WERI-Rb-1 (cell line): ENCODE measurements around the gene ACTN1.
"Not testable (repeated sequence)": the region's sequence is repeated elsewhere in the genome, so short reads cannot be mapped to it uniquely, and the experiment has no call there.

Source experiments
- DNase-seq: peaks from one replicate; pipeline ENCODE4 v3.0.0-alpha.2; 2020
- H3K27ac ChIP-seq: fragments of 250-450 bp; sonication (Bioruptor Pico); 2 replicates; pipeline ENCODE4 v1.5.1; 2020; ENCODE audit warnings: mild to moderate bottlenecking, moderate library complexity
- H3K27me3 ChIP-seq: fragments of 250-450 bp; sonication (Bioruptor Pico); 2 replicates; pipeline ENCODE4 v1.5.1; 2021; ENCODE audit warnings: mild to moderate bottlenecking, low read depth, moderate library complexity; ENCODE audit not compliant: insufficient read depth, severe bottlenecking
- H3K36me3 ChIP-seq: fragments of 250-450 bp; sonication (Bioruptor Pico); 2 replicates; pipeline ENCODE4 v1.5.1; 2020; ENCODE audit warnings: mild to moderate bottlenecking, moderate library complexity
- H3K4me3 ChIP-seq: 2 replicates; pipeline ENCODE4 v1.5.1; 2011; ENCODE audit warnings: low read depth, mild to moderate bottlenecking, control low read depth, low read length
- H3K9me3 ChIP-seq: fragments of 250-450 bp; sonication (Bioruptor Pico); 2 replicates; pipeline ENCODE4 v1.5.1; 2021; ENCODE audit warnings: mild to moderate bottlenecking, moderate library complexity; ENCODE audit not compliant: severe bottlenecking
- TF ChIP-seq, protein P1 (sequence below): IDR thresholded peaks from 2 replicates; pipeline ENCODE4 v1.5.1; 2011; ENCODE audit warnings: low read depth, mild to moderate bottlenecking, control low read depth, inconsistent platforms, low read length

The ACTN1 gene

GRCh38 chr14:68974759-68975347, 4.2 kb downstream of the ACTN1 start:
- TF ChIP-seq, protein P1, sequence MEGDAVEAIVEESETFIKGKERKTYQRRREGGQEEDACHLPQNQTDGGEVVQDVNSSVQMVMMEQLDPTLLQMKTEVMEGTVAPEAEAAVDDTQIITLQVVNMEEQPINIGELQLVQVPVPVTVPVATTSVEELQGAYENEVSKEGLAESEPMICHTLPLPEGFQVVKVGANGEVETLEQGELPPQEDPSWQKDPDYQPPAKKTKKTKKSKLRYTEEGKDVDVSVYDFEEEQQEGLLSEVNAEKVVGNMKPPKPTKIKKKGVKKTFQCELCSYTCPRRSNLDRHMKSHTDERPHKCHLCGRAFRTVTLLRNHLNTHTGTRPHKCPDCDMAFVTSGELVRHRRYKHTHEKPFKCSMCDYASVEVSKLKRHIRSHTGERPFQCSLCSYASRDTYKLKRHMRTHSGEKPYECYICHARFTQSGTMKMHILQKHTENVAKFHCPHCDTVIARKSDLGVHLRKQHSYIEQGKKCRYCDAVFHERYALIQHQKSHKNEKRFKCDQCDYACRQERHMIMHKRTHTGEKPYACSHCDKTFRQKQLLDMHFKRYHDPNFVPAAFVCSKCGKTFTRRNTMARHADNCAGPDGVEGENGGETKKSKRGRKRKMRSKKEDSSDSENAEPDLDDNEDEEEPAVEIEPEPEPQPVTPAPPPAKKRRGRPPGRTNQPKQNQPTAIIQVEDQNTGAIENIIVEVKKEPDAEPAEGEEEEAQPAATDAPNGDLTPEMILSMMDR, result no peak
- H3K4me3 ChIP-seq, result no peak overlapping the region
- DNase-seq, result no peak
- H3K27ac ChIP-seq, result no peak overlapping the region
- no peaks in the 10 kb centered on the region for H3K27me3 ChIP-seq
- no peaks in the 10 kb centered on the region for H3K9me3 ChIP-seq
- no peaks in the 10 kb centered on the region; the same call in 1 of the 2 replicates for H3K36me3 ChIP-seq

DNA sequence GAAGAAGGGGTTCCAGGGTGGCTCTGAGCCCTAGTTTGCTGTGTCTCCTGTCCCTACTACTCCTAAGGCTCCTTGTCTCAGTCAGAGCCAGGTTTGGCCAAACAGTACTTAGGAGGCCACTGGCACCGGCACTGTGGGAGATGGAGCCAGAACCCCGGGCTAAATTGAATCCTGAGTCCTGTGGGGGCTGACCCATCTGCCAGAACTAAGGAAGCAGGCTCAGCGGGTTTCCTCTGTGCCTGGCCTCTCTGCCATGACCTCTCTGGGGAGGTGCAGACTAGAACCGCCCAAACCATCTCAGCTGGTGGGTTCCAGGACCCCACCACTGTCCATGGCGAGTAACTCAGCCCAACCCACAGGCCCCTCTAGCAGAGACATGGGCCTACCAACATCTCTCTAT, 5.5 kb downstream of the ACTN1 start:
- no peak overlapping the region for H3K4me3 ChIP-seq
- no peaks in the 10 kb centered on the region for H3K9me3 ChIP-seq
- no peak for DNase-seq
- no peaks in the 10 kb centered on the region; the same call in 1 of the 2 replicates for H3K36me3 ChIP-seq
- TF ChIP-seq, protein P1, result no peak
- no peak overlapping the region for H3K27ac ChIP-seq
- no peaks in the 10 kb centered on the region for H3K27me3 ChIP-seq

- H3K27ac ChIP-seq, H3K36me3 ChIP-seq, H3K4me3 ChIP-seq, DNase-seq, H3K9me3 ChIP-seq, H3K27me3 ChIP-seq: not testable (repeated sequence)
Measured at GRCh38 chr14:68973219-68973565, 5.9 kb downstream of the ACTN1 start.

GRCh38 chr14:68972507-68973218, 6.4 kb downstream of the ACTN1 start:
- no peak for DNase-seq
- H3K27ac ChIP-seq, result no peak overlapping the region
- TF ChIP-seq, protein P1, result no peak
- no peak overlapping the region for H3K4me3 ChIP-seq
- no peaks in the 10 kb centered on the region for H3K27me3 ChIP-seq
- H3K36me3 ChIP-seq, result no peaks in the 10 kb centered on the region; the same call in 1 of the 2 replicates
- no peaks in the 10 kb centered on the region for H3K9me3 ChIP-seq

DNA sequence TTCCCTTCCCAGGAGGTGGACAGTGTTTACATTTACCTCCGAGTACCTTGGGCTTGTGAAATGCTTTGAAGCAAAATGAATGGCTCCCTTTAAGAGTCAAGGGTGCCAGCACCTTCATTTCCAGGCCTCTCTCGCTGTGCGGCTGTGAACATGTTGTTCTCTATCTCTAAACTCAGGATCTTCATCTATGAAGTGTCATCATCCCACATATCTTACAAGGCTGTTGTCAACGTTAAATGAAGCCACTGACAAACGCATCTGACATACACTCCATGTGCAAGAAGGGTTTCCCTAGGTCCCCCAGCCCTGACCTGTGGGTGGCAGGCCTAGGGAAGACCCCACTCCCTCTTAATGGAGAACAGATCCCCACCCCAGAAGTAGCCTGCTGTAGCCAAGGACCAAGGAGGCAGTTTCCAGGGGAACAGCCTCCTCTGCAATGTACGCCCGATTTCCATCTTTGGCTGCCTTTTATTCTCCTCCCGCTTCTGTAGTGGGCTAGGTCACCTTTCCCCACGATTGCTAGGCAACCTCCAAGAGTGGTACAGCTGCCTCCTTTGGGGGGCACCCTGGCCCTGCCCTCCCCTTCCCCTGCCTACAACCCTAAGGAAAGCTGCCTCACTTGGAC, 7.6 kb downstream of the ACTN1 start:
- DNase-seq, result no peak
- H3K4me3 ChIP-seq, result no peak overlapping the region
- H3K27me3 ChIP-seq, result no peaks in the 10 kb centered on the region
- H3K27ac ChIP-seq, result no peak overlapping the region
- TF ChIP-seq, protein P1, result no peak
- H3K36me3 ChIP-seq, result no peaks in the 10 kb centered on the region; the same call in 1 of the 2 replicates
- H3K9me3 ChIP-seq, result no peaks in the 10 kb centered on the region

GRCh38 chr14:68970736-68971135, 8.4 kb downstream of the ACTN1 start:
- H3K27ac ChIP-seq, result no peak overlapping the region
- H3K27me3 ChIP-seq, result no peaks in the 10 kb centered on the region
- no peaks in the 10 kb centered on the region; the same call in 1 of the 2 replicates for H3K36me3 ChIP-seq
- TF ChIP-seq, protein P1, result no peak
- no peaks in the 10 kb centered on the region for H3K9me3 ChIP-seq
- DNase-seq, result no peak
- H3K4me3 ChIP-seq, result no peak overlapping the region
